ENCODE data around the gene TERT.

DNA sequence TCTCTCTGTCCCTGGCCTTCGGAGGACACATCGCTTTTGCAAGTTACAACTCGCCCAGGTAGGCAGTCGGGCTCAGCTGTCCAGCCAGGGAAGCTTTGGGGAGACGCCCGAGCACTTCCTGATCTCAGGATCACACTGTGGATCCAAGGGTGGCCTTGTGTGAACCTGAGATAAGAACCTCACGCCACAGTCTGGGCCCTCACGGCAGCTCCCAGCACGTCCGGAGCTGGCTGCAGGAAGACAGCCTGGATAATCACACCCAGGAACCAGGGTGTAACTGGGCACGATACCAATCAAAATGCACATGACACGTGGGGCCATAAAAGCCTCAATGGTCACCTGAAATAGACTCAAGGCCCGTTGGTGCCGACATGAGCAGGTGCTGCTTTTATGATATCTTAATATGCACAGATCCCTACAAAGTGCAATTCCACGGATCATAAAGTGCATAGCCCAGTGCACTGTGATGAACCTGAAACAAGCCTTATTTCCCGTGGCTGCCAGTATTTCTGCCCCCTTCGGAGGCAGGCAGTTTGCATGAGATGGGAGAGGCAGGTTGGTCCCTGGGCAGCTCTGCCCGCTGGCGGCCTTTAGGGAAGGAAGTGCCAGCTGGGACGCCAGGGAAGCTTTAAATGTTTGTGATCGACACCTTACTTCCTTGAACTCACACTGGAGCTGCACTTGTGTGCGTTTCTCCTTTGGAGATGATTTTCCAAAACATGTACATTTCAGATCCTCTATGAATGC, 55.2 kb downstream of the TERT start:
- TF ChIP-seq, protein P1, sequence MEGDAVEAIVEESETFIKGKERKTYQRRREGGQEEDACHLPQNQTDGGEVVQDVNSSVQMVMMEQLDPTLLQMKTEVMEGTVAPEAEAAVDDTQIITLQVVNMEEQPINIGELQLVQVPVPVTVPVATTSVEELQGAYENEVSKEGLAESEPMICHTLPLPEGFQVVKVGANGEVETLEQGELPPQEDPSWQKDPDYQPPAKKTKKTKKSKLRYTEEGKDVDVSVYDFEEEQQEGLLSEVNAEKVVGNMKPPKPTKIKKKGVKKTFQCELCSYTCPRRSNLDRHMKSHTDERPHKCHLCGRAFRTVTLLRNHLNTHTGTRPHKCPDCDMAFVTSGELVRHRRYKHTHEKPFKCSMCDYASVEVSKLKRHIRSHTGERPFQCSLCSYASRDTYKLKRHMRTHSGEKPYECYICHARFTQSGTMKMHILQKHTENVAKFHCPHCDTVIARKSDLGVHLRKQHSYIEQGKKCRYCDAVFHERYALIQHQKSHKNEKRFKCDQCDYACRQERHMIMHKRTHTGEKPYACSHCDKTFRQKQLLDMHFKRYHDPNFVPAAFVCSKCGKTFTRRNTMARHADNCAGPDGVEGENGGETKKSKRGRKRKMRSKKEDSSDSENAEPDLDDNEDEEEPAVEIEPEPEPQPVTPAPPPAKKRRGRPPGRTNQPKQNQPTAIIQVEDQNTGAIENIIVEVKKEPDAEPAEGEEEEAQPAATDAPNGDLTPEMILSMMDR (IDR thresholded peaks at IDR 0.05): no peak
- TF ChIP-seq SREBF2 (IDR thresholded peaks at IDR 0.05): no peak
